Measurements from ENCODE around the gene CPN2. TPM values are rescaled to one million over a fixed set of nuclear protein-coding genes. Genes with fewer than 3 reads are reported as not detected.

CPN2 gene
- total RNA-seq, 1 donor from 2014 or later, result not detected

DNA sequence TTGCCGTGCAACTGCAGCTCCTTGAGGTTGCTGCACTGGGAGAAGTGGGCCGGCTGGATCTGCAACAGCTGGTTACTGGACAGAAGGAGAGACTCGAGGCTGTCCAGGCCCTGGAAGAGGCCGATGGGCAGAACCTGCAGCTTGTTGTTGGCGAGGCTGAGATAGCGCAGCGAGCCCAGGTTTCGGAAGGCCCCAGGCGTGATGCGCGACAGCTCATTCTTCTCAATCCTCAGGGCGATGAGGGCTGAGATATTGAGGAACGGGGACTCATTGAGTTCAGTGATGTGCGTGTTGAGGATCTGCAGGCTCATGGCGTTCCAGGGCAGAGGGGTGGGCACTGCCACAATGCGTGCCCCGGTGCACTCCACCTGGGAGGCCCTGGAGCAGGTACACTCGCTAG lies 9.4 kb upstream of the CPN2 start:
- TF ChIP-seq, protein P1, sequence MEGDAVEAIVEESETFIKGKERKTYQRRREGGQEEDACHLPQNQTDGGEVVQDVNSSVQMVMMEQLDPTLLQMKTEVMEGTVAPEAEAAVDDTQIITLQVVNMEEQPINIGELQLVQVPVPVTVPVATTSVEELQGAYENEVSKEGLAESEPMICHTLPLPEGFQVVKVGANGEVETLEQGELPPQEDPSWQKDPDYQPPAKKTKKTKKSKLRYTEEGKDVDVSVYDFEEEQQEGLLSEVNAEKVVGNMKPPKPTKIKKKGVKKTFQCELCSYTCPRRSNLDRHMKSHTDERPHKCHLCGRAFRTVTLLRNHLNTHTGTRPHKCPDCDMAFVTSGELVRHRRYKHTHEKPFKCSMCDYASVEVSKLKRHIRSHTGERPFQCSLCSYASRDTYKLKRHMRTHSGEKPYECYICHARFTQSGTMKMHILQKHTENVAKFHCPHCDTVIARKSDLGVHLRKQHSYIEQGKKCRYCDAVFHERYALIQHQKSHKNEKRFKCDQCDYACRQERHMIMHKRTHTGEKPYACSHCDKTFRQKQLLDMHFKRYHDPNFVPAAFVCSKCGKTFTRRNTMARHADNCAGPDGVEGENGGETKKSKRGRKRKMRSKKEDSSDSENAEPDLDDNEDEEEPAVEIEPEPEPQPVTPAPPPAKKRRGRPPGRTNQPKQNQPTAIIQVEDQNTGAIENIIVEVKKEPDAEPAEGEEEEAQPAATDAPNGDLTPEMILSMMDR (conservative IDR thresholded peaks at IDR 0.05; ENCODE audit: low read depth, low read length), result no peak

DNA sequence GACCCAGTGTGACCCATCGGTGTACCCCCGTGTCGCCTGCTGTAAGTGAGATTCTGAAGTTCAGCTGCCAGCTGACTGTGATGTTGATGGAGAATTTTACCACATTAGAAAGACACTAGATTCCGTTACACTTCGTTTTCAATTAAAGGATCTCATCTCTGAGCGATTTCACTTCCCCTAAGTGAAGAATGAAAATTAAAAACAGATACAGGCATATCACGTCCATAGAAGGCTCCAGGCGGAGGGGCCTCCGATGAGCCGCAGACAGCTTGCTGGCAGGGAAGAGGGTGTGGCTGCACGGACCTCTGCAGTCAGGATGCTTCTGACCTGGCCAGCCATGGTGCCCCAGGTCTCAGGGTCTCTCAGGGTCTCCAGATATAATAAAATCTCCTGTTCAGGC lies 6.6 kb upstream of the CPN2 start:
- no peak for DNase-seq (ENCODE audit: low read depth)
- no peak overlapping the region for H3K4me3 ChIP-seq (ENCODE audit: low read depth, low read length)
- TF ChIP-seq, protein P1 (conservative IDR thresholded peaks at IDR 0.05; ENCODE audit: low read depth, low read length), result no peak

More for the DNA sequence above, 9.4 kb upstream of the CPN2 start:
- no peak overlapping the region for H3K4me3 ChIP-seq (ENCODE audit: low read depth, low read length)
- no peak for DNase-seq (ENCODE audit: low read depth)

GRCh38 chr3:194355379-194355778 lies 4.3 kb upstream of the CPN2 start:
- TF ChIP-seq, protein P1 (conservative IDR thresholded peaks at IDR 0.05; ENCODE audit: low read depth, low read length), result no peak
- H3K4me3 ChIP-seq (ENCODE audit: low read depth, low read length), result no peak overlapping the region
- DNase-seq (ENCODE audit: low read depth), result no peak

DNA sequence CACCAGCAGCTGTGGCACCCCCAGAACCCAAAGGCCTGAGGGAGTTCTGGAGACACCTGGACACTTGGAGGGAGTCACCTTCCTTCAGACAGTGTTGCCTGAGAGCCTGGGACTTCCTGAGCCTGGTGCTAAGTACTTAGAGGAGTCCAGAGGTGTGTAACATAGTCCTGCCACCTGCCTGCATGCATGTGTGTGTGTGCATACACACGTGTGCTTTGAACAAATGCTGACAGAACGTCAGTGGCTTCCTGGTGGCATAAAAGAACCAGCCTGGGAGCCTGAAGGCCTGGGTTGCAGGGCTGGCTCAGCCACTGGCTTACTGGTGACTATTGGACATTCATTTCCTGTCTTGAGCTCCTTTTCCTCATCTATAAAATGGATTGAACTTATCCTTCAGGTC lies 3.2 kb upstream of the CPN2 start:
- H3K4me3 ChIP-seq (ENCODE audit: low read depth, low read length), result no peak overlapping the region
- TF ChIP-seq, protein P1 (conservative IDR thresholded peaks at IDR 0.05; ENCODE audit: low read depth, low read length), result no peak
- no peak for DNase-seq (ENCODE audit: low read depth)

DNA sequence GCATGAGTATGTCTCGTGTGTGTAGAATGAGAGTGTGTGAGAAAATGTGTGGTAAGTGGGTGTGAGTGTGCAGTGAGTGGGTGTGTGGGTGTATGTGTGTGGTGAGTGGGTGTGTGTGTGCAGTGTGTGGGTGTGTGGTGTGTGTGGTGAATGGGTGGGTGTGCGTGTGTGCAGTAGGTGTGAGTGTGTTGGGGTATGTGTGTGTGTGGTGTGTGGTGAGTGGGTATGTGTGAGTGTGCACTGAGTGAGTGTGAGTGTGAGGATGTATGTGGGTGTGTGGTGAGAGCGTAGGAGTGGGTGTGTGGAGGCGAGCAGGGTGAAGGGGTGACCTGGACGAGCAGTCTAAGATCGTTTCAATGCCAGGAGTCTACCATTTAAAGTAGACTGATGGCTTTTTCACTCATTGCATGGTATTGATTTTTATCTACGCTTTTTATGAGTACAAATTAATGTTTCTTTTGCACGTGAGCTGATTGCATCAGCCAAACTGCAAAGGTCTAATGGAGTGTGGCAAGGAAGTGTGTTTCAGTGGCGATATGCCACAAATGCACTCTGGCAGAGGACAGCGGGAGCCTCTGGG lies 1.6 kb upstream of the CPN2 start:
- no peak overlapping the region for H3K4me3 ChIP-seq (ENCODE audit: low read depth, low read length)
- TF ChIP-seq, protein P1 (conservative IDR thresholded peaks at IDR 0.05; ENCODE audit: low read depth, low read length), result no peak
- DNase-seq (ENCODE audit: low read depth), result no peak

DNA sequence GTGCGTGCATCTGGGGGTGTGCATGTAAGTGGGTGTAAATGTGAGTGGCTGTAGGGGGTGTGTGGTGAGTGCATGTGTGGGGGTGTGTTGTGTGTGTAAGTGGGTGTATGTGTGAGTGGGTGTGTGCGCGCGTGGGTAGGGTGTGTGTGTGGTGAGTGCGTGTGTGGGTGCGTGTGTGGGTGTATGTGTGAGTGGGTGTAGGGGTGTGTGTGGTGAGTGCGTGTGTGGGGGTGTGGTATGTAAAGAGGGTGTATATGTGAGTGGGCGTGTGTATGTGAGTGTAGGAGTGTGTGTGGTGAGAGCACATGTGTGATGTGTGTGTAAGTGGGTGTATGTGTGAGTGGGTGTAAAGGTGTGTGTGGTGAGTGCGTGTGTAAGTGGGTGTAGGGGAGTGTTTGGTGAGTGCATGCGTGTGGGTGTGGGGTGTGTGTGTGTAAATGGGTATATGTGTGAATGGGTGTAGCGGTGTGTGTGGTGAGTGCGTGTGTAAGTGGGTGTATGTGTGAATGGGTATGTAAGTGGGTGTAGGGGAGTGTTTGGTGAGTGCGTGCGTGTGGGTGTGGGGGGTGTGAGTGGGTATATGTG lies 916 bp upstream of the CPN2 start:
- no peak overlapping the region for H3K4me3 ChIP-seq (ENCODE audit: low read depth, low read length)
- TF ChIP-seq, protein P1 (conservative IDR thresholded peaks at IDR 0.05; ENCODE audit: low read depth, low read length), result no peak
- DNase-seq (ENCODE audit: low read depth), result no peak

DNA sequence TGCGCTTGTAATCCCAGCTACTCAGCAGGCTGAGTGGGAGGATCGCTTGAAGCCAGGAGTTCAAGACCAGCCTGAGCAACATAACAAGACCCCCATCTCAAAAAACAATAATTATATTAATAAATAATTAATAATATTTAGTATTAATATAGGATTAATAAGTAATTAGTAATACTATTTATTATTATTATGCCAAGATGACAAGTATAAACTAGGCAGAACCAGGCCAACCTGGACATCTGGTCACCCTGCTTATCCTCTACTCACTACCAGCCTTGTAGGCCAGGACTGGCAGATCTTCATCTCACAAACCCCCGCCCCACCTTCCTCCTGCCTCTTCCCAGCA lies 429 bp downstream of the CPN2 start:
- DNase-seq (ENCODE audit: low read depth), result no peak
- no peak overlapping the region for H3K4me3 ChIP-seq (ENCODE audit: low read depth, low read length)
- TF ChIP-seq, protein P1 (conservative IDR thresholded peaks at IDR 0.05; ENCODE audit: low read depth, low read length), result no peak

All from epithelial cell of proximal tubule (primary cell).